ENCODE measurements around the gene TMEM151B.

The TMEM151B gene

DNA sequence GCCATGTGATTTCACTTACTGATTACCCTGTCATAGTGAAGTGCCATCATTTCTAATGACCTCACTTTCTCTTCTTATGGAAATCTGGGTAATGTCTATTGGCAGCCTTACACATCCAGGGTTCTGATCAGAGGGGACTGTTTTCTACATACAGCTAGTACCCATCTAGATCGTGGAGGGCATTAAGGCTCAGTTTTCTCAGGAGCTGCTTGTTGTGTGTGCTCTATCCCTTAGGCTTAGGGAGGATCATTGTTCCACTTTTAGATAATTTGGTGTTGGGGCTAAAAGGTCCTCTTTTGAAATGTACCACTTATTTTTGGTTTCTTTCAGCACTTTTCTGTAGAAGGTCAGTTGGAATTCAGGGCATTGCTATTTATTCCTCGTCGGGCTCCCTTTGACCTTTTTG lies 19.5 kb upstream of the TMEM151B start:
- DNase-seq (ENCODE audit: low read depth) = no peak

DNA sequence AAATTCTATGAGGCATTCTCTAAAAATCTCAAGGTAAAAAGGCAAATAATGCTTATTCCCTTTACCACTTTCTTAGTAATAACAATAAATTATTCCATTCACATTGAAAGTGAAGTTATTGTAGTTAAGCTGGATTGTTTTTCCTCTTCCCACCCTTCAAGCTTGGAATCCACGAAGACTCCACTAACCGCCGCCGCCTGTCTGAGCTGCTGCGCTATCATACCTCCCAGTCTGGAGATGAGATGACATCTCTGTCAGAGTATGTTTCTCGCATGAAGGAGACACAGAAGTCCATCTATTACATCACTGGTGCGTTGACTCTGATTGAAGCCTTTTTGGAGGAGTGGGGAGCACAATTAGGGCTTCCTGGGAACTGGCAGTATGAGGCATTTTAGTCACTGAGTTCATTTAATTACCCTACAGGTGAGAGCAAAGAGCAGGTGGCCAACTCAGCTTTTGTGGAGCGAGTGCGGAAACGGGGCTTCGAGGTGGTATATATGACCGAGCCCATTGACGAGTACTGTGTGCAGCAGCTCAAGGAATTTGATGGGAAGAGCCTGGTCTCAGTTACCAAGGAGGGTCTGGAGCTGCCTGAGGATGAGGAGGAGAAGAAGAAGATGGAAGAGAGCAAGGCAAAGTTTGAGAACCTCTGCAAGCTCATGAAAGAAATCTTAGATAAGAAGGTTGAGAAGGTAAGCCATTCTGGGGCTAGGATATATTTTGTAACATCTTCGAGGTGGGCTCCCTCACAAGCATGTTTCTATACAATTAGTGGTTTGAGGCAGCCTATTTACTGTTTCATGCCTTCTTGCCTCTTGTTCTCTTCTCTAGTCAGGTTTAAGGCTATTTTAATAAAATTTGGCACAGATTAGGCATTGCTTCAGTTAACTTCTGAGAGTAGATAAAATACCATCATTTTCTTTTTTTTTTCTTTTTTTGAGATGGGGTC lies 18.4 kb upstream of the TMEM151B start:
- no peak for DNase-seq (ENCODE audit: low read depth)

DNA sequence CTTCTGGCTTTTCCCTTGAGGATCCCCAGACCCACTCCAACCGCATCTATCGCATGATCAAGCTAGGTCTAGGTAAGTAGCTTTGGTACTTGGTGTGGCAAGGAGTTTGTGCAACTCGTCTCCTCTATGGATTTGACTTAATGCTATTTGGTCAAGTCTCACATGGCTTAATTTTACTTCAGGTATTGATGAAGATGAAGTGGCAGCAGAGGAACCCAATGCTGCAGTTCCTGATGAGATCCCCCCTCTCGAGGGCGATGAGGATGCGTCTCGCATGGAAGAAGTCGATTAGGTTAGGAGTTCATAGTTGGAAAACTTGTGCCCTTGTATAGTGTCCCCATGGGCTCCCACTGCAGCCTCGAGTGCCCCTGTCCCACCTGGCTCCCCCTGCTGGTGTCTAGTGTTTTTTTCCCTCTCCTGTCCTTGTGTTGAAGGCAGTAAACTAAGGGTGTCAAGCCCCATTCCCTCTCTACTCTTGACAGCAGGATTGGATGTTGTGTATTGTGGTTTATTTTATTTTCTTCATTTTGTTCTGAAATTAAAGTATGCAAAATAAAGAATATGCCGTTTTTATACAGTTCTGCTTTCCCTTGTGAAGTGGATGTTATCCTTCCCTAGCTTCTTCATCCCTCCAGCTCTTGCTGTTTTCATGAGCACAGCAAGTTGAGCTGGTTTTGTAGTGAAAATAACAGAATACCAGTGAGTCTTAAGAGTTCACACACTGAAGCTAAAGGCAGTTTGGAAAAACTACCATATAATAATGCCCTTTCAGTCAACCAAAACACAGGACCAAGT lies 16.7 kb upstream of the TMEM151B start:
- DNase-seq (ENCODE audit: low read depth) = no peak

DNA sequence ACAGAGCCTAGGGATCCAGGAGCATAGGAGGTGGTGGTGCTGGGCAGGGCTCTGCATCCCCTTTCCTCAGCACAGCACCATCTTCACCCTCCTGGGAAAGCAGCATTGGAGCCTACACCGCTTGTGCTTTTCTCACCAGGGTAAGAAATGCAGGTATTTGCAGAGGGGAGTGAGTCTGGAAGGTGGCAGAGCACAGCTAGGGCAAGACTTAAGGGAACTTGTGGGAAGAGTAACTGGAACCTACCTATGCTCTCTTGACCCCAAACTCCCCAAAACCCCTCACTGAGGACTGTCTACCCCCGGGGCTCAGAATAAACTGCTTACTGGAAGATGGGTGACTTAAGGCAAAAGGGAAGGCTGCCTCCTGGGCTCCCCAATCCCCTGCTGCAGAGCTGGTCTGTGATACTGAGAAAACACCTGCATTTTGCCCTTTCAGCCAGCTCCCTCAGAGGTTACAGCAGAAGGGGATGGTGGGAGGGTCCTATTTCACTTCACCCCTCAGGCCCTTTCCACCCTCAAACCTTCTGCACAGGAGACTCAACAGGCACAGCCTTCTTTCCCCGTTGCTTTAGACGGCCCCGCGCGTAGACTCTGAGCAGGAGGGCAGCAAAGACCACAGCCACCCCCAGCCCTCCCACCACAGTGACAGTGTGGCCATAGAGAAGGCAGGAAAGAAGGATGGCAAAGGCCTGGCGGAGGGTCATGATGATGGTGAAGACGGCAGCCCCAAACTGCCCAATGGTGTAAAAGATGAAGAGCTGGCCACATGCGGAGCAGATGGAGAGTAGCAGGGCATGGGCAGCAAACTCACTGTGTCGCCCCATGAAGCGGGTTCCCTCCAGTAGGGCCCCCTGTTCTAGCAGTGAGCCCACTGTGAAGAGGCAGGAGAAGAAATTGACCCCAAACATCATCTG lies 15.8 kb upstream of the TMEM151B start:
- no peak for DNase-seq (ENCODE audit: low read depth)

DNA sequence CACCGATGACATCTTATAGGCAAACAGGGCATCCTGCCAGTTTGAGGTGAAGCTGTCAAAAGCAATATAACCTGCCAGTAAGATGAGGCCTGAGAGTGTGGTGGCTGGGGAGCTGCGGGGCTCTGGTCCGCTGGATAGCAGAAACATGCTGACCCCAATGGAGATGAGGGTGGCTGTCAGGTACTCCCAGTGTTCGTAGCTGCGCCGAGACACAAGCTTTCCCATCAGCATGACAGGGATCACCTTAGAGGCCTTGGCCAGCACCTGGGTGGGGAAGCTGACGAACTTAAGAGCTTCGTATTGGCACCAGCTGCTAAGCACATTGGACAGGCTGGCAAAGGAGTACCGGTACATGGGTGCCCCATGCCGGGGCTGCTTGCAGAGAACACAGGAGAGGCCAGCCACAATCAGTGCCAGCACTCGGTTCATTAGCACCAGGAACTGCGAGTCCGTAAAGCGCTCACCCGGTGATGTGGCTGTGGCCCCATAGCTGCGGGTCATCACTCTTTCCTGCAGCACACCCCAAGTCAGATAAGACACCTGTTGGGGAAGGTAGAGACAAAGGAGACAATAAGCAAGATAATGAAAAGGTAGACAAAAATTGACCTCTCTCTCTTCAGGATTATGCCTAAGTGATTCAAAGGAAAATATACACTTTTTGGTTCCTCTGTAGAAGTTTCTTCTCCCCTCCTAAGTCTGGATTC lies 15.0 kb upstream of the TMEM151B start:
- DNase-seq (ENCODE audit: low read depth) = no peak

DNA sequence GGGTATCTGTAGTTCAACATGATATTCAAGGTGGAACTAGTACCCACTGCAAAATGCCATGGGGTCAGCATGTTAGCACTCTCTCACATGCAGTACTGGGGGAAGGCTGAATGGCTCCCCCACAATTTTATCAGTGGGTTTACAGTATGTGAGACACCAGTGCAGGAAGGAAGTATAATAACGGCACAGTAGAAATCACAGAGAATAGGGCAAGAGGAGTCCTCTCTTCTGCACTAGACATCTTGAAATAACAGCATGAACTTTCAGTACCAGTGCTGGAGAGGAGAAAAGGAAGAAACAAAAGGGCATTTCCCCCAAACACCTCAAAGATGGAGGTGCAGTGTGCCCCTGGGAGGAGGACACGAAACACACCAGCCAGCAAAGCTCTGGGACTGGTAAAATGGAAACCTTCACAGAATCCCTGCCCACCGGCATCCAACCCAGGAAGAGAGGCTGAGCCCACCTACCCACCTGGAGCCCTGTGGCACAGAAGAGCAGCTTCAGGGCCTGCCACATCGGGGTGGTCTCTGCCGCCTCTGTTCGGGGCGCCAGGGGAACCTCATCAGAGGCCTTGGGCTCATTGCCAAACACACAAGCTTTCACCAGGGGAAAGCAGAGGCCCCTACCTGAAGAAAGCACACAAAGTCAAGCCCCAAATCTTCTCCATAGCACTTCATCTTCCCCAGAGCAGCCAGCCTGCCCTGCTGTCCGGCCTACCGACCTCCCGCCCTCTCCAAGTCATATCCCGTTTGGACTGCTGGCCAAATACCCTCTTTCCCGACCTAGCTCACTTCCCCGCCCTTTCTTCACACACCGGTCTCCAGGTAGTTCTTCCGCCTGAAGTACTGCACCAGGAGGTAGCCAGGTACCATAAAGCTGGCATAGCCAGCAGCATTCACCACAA lies 14.1 kb upstream of the TMEM151B start:
- no peak for DNase-seq (ENCODE audit: low read depth)

DNA sequence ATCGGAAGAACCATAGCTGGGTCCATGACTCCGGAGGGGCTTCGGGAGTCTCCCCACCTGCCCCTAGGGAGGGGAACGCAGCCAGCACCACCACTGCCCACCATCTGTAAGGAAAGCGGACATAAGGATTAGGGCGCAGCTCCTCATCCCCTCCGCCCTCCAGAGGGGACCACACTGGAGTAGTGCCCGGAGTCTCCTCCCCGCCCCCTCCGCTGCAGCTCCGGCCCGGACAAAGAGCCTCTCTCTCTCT lies 13.6 kb upstream of the TMEM151B start:
- no peak for DNase-seq (ENCODE audit: low read depth)

DNA sequence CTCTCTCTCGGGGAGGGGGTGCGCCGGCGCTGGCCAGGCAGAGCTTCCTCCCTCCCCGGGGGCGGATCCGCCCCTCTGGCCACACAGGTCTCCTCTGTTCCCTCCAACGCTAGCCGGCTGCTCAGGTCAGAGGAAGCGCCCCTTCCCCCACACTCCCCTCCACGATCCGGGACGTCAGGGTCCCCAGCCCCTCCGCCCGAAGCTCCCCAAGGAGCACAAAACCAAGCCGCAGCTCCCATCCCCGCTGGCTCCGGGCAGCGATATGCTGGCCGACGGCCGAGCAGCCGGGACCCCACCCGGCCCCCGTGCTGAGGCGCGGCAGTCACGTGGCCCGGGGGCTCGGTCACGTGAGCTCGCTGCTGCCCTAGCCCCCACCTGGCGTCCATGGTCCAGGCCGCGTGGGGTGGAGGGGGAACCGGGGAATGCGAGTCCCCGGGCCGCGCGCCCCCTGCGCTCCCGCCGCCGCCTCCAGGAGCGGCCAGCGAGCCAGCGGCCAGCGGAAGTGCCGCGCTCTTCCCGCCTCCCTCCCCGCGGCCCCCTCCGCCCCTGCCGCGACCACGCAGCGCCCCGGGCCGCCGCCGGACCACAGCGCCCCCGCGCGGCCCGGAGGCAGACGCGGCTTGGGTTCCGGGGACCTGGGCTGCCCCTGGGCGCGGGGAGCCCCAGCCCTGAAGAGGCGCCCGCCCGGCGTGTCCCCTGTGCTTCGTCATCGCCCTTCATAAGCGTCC lies 13.1 kb upstream of the TMEM151B start, which contains the start of gene SLC35B2:
TSS of gene SLC35B2 (minus strand) at position 504 of the 728 bp plus-strand sequence. CDS start at position 386, 118 bp downstream.
- no peak for DNase-seq (ENCODE audit: low read depth)

DNA sequence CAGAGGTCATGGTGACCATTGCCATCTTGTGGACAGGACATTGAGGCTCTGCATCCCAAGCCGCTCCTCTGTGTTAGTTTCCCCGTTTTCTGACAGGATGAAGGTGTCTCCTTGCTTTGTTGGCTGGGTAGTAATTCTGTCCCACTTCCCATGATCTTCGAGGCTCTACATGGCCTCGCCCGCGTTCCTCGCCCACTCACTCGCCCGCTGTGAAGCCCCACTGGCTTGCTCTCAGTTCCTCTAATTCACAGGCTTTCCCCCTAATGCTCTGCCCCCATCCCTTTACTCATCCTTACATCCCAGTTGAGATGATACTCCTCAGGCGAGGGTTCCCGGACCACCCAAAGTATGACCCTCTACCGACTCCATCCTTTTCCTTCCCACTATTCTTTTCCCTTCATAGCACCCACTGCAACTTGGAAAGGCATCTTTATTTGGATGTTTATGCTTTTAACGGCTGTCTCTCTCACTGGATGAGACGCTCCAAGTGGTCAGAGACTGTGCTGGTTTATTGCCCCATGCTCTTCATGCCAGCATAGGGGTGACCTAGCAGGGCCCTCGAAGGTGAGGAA lies 12.4 kb upstream of the TMEM151B start:
- DNase-seq (ENCODE audit: low read depth) = no peak

DNA sequence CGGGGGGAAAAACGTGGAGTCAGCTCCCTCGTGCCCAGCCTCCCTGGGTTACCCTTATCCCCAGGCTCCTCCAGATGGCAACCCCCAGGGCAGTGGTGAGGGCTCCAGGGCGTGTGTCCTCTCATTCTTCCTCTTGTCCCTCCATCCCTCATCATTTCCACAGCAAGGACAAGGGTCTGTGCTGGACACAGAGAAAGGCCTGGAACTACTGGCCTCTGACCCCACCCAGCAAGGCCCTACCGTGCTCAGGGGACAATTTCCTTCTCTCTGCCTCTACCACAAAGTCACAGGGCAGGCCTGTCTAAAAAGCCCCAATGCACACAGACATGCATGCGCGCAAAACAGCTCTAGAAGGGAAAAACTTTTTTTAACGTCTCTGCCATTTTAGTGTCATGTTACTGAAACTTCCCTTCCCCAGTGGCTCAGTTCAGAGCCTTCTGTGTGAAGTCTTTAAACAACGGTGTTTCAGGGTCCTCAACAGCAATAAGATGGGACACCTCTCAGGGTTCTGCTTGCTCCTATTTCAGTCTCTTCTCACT lies 11.9 kb upstream of the TMEM151B start:
- DNase-seq (ENCODE audit: low read depth) = no peak

DNA sequence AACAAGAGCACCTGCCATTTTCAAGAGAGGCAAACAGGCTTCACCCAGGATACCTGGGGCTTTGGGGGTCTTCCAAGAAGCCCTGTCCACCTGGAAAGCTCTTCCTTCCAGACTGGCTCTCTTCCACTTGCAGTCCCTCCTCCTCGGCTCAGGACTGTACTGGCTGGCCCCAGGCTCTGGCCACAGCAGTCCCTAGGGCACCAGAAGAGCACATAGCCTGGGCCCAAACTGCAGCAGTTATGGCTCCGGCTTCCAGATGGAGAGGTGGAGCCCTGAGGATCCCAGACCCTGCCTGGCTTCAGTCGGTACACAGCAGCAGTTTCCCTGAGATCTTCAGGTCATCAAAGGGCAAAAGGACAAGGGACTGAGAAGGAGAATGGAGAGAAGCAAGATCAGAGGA lies 11.3 kb upstream of the TMEM151B start:
- DNase-seq (ENCODE audit: low read depth) = no peak

DNA sequence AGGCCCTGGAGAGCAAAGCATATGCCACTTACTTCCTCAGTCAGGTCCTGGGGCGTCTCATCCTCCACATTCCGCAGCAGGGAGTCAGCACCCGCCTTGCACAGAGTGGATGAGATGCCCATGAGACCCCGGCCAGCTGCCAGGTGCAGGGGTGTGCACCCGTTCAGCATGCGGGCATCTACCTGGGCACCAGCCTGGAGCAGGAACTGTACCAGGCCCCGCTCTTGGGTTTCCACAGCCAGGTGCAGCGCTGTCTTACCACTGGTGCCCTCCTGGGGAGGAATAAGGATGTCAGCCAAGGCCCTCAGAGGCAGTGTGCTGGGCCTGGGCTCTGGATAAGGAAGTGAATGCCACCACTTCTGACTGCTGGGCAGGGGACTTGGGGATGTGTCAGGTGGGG lies 10.2 kb upstream of the TMEM151B start:
- no peak for DNase-seq (ENCODE audit: low read depth)

DNA sequence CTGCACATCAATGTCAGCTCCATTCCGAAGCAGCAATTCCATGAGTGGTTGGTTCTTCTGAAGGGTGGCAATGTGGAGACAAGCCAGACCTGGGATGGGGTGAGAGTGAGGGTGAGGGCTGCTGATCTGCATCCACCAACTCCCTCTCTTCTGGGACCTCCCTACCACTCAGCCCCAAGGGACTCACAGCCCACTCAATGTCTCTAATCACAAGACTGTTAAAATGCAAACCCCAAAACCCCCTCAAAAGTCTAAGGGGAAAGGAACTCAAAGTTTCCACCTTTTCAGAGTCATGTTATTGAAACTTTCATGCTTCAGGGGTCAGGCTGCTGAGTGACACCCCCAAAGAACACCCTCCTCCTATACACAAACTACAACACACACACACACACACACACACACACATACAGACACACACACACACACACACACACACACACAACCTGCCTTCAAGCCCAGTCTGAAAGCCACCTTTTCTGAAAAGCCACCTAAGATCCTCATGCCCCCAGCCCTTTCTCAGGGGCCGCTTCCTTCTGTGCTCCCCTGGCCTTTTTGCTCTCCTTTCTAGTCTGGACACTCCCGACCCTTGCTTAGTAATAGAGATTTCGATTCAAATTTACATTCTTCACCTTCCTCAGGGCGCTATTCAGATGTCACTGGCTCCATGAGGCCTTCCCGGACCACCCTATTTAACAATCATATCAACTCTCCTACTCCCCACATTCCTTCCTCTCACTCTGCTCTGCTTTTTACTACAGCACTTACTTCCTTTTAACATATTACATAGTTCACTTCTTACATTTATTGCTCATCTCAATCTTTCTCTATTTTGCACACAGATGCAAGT lies 9.6 kb upstream of the TMEM151B start:
- DNase-seq (ENCODE audit: low read depth) = no peak

DNA sequence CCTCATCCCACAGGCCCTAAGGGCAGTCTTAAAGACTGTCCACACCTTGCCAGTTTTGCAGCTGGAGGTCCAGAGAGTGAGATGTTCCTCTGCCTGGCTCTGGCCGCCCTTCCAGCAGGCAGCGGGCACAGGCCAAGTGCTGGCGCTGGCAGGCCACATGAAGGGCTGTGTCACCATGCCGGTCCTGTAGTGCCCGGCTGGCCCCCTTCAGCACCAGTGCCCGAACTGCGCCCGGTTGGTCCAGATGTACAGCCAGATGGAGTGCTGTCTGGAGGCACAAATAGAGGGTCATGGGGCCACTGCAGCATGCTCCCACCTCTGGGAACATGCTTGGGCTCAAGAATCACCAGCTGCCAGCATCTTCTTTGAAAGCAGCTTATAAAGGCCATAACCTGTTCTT lies 8.7 kb upstream of the TMEM151B start:
- no peak for DNase-seq (ENCODE audit: low read depth)

DNA sequence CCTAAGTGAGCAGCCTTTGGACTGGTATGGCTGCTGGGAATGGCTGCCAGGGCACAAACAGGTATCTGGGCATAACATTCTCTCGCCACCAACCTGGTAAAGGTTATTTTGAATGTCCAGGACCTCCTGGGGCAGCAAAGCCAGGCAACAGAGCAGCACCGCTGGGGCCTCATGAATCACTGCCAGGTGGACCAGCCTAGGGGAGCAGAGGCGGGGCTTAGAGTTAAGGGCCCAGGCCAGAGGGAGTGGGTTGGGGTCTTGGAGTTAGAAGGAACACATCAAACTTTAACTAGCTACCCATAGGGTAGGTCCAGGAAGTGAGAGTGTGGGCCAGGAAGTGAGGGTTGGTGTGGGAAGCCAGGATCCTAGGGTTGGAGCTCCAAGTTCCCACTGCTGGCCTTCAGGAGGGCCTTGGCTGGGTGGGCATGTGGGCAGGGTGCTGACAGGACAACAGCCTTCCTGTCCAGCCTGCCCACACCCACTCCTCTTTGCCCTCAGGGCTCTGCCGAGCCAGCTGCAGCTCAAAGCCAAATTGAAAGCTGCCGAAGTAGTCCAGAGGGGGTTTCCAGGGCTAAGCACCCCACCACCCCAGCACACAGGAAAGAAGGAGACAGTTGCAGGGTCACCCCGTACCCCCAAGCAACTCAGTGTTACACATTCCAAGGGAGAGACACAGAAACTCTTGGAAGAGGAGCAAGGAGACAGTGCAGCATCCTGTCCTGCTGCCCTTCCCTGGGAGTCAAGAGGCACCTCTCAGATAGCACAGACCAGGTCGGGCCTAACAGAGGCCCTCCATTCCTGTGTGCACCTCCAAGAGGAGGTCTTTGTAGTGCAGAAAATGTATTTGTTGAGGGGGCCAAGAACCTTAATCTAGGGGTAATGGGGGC lies 7.5 kb upstream of the TMEM151B start:
- no peak for DNase-seq (ENCODE audit: low read depth)

DNA sequence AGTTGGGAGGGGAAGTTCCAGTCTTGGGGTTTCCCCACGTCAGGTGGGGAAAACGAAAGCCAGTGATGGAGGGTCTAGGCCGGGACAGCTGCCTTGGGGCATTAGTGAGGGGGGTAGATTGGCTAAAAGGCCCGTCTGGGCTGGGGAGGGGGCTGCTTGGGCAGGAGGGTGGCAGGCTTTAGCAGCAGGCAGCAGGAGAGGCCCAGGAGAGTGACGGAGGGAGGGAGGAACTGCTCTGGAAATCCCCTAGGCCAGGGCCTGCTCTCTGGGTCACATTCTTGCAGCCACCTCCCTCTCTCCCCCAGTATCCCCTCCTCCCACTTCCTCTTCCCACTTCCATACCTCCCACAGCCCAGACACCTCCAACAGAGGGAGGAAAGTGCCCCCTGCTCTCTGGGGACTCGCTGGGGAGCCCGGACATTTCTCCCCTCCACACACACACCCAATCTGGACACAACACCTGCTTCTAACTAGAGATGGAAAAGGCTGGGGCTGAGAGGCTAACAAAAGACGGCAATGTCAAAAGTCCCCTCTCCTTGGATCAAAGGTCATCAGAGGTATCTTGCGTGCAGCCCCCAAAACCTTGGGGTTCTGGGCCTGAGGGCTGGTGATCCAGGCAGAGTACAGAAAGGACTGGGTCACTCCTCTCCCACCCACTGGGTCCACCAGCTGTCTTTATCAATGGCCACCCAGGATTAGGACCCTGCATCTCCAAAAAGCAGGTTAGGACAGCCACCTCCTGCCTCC lies 6.7 kb upstream of the TMEM151B start:
- DNase-seq (ENCODE audit: low read depth) = no peak
